Measurements from ENCODE around the gene PTGR3.

- no peak for TF ChIP-seq EZH2phosphoT487 (IDR thresholded peaks at IDR 0.05; ENCODE audit: borderline replicate concordance, low read depth, low read length)
- TF ChIP-seq, protein P1, sequence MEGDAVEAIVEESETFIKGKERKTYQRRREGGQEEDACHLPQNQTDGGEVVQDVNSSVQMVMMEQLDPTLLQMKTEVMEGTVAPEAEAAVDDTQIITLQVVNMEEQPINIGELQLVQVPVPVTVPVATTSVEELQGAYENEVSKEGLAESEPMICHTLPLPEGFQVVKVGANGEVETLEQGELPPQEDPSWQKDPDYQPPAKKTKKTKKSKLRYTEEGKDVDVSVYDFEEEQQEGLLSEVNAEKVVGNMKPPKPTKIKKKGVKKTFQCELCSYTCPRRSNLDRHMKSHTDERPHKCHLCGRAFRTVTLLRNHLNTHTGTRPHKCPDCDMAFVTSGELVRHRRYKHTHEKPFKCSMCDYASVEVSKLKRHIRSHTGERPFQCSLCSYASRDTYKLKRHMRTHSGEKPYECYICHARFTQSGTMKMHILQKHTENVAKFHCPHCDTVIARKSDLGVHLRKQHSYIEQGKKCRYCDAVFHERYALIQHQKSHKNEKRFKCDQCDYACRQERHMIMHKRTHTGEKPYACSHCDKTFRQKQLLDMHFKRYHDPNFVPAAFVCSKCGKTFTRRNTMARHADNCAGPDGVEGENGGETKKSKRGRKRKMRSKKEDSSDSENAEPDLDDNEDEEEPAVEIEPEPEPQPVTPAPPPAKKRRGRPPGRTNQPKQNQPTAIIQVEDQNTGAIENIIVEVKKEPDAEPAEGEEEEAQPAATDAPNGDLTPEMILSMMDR (conservative IDR thresholded peaks at IDR 0.05; ENCODE audit: low read length) = no peak
These were observed 48.7 kb upstream of the PTGR3 start for GRCh38 chr18:75257605-75258004.

Data from OCI-LY7 (cell line).